GM12875 (cell line): ENCODE results near the gene RNASEH2A.
"Not testable (repeated sequence)": the region's sequence is repeated elsewhere in the genome, so short reads cannot be mapped to it uniquely, and the experiment has no call there.

Source experiments
- H3K4me3 ChIP-seq: one replicate; pipeline ENCODE4 v1.5.1; 2011; ENCODE audit warnings: low read depth, low read length, control low read depth
- TF ChIP-seq, protein P1 (sequence below): IDR thresholded peaks from 2 replicates; pipeline ENCODE4 v1.5.1; 2011; ENCODE audit warnings: low read depth, mild to moderate bottlenecking, control low read depth, inconsistent platforms, low read length, moderate library complexity, borderline replicate concordance; ENCODE audit not compliant: insufficient read depth

RNASEH2A gene

DNA sequence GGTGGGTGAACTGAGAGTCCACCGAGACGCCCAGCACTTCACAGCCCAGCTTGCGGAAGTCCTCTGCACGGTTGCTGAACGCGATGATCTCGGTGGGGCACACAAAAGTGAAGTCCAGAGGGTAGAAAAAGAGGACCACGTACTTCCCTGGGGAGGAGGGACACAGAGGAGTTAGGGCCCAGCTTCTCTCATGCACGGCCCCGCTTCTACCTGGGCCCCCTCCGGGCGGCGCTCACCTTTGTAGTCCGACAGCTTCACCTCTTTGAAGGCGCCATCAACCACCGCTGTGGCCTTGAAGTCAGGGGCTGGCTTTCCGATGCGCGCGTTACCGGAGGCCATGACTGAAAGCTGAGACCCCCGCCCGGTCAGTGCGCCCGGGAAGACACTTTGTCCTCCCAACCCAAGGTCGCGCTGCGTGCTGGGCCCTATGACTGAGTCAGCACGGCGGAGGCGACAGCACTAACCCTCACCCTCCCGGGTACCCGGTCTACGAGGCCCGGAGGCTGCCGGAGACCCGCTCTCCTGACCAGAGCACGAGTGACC lies 5.4 kb upstream of the RNASEH2A start:
- TF ChIP-seq, protein P1, sequence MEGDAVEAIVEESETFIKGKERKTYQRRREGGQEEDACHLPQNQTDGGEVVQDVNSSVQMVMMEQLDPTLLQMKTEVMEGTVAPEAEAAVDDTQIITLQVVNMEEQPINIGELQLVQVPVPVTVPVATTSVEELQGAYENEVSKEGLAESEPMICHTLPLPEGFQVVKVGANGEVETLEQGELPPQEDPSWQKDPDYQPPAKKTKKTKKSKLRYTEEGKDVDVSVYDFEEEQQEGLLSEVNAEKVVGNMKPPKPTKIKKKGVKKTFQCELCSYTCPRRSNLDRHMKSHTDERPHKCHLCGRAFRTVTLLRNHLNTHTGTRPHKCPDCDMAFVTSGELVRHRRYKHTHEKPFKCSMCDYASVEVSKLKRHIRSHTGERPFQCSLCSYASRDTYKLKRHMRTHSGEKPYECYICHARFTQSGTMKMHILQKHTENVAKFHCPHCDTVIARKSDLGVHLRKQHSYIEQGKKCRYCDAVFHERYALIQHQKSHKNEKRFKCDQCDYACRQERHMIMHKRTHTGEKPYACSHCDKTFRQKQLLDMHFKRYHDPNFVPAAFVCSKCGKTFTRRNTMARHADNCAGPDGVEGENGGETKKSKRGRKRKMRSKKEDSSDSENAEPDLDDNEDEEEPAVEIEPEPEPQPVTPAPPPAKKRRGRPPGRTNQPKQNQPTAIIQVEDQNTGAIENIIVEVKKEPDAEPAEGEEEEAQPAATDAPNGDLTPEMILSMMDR = no peak
- peak overlapping the region; percentile 82 for H3K4me3 ChIP-seq

DNA sequence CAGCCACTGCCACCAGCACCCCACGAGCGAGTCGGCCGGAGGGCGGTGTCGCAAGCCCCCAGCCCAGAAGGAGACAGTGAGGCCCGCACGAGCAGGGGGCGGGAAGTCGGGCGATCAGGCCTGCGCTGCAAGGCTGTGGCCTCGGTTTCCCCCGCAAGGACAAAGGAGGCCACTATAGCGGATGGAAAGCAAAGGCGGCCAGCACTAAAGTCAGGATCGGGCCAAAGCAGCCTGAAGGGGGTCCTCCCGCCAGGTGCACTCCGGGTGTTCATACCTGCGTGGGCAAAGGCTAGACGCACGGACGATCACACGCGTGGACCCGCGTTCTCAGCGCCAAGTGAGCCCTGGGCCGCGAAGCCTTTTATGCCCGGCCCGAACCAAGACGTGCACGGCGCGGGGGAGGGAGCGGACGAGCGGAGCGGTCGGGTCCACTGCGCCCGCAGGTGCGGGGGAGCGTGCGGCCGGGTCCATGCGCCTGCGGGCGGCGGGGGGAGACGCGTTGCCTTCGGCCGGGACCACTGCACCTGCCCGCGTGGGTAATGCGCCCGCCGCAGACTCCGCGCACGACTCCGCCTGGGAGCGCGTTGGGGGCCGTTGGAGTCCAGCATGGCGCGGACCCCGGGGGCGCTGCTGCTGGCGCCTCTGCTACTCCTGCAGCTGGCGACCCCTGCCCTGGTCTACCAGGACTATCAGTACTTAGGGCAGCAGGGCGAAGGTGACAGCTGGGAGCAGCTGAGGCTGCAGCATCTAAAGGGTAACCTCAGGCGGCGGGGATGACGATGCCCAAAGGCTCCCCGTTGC lies 4.7 kb upstream of the RNASEH2A start, which contains the start of the genes PRDX2 and THSD8:
Gene PRDX2, minus strand, starts transcription at position 335 of the 801 bp plus-strand sequence. CDS start 539 bp downstream, outside the sequence.
Gene THSD8, plus strand, starts transcription at position 604 of the 801 bp plus-strand sequence. Its CDS starts 3 bp downstream, at position 607.
- H3K4me3 ChIP-seq = peak within 1 kb of the TSS; percentile 82

DNA sequence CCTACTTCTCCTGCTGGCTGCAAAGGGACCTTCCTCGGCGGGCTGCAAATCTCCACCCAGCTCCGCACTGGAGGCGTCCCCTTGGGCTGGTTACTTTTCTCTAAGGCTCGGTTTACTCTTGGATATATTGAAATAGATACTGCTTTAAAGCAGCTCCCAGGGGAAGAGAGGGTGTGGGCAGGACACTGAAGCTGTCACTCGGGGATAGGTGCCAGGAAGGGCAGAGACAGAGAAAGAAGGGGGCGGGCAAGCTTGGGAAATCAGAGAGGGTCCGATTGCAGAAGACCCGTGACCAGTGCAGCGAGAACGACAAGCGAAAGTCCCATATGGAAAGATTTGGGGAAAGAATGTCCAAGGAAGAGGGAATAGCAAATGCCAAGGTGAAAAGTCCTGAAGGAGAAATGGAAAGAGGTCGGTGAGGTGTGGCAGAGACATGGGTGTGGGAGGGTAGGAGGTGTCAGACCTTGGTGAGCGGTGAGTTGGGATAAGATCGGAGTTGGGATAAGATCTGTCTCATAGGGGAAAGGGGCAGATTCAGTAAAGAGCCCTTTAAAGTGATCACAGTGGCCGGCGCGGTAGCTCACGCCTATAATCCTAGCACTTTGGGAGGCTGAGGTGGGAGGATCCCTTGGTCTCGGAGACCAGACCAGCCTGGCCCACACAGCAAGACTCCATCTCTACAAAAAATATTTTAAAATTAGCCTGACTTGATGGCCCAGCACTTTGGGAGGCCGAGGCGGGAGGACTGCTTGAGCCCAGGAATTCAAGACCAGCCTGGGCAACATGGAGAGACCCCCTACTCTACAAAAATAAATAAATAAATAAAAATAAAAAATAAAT lies 3.9 kb upstream of the RNASEH2A start:
- TF ChIP-seq, protein P1 = no peak
- H3K4me3 ChIP-seq = peak overlapping the region; percentile 82

More for the DNA sequence above, 4.7 kb upstream of the RNASEH2A start, which contains the start of the genes PRDX2 and THSD8:
- TF ChIP-seq, protein P1 = no peak

DNA sequence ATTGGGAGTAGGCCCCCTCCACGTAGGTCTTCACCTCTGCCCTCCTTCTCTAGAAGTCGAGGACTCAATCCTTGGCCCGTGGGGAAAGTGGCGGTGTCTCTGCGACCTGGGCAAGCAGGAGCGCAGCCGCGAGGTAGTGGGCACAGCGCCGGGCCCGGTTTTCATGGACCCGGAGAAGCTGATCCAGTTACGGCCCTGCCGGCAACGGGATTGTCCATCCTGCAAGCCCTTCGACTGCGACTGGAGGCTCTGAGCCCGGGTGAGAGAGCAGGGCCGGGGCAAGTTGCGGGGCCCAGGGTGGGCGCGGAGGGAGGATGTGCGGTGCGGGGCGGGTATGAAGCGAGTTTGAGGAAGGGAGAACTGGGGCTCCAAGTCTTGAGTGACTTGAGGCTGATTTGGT lies 2.3 kb upstream of the RNASEH2A start:
- no peak overlapping the region for H3K4me3 ChIP-seq
- TF ChIP-seq, protein P1 = no peak

DNA sequence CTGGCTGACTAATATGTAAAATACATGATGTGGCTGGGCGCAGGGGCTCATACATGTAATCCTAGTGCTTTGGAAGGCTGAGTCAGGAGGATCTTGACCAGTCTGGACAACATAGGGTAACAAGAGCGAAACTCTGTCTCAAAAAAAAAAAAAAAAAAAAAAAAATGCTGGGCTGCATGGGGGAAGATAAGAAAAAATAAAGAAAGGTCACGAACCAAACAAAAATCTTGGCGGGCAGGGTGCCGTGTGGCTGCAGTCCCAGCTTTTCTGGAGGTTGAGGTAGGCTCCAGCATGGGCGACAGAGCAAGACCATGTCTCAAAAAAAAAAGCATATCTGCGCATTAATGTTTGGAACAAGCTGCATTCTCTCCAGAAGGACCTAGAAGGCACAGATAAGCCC lies 8.7 kb downstream of the RNASEH2A start:
- TF ChIP-seq, protein P1 = no peak
- no peak overlapping the region for H3K4me3 ChIP-seq

DNA sequence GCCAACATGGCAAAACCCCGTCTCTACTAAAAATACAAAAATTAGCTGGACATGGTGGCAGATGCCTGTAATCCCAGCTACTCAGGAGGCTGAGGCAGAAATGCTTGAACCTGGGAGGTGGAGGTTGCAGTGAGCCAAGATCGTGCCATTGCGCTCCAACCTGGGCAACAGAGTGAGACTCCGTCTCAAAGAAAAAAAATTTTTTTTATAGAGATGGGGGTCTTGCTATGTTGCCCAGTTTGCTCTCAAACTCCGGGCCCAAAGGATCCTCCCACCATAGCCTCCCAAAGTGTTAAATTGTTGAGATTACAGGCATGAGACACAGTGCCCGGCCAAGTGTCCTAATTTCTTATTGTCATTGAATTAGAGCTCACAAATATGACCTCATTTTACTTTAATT lies 10.8 kb downstream of the RNASEH2A start:
- H3K4me3 ChIP-seq = not testable (repeated sequence)

DNA sequence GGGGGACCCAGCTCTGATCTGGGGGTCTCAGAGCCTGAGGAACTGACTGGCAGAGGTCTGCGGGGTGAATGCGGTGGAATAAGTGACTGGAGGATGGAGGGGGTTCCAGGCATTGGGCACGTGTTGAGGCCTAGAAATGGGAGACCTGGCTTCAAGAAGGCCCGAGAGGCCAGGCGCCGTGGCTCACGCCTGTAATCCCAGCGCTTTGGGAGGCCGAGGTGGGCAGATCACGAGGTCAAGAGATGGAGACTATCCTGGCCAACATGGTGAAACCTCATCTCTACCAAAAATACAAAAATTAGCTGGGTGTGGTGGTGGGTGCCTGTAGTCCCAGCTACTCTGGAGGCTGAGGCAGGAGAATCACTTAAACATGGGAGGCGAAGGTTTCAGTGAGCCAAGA lies 11.4 kb downstream of the RNASEH2A start:
- not testable (repeated sequence) for H3K4me3 ChIP-seq

DNA sequence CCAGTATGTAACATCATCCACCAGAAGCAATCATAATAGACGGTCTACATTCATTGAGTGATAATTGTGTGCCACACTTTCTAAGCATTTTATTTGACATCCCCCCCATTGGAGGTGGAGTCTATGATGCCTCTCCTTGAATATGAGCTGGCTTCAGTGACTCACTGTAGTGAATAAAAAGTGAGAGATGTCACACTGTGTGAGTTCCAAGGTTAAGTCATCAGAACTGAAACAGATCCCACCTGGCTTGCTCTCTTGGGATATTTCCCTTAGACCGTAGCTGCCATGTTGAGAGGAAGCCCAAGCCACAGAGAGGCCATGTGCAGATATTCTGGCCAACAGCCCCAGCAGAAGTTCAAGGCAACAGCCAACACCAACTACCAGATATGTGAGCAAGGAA lies 15.4 kb downstream of the RNASEH2A start:
- no peak overlapping the region for H3K4me3 ChIP-seq
- TF ChIP-seq, protein P1 = no peak
